Activated CD4-positive, alpha-beta T cell treated with anti-CD3 and anti-CD28 coated beads, Interleukin-2, amount 10 ng/mL, durations not matched to agents 24 days and 14 days (primary cell): Measurements from ENCODE around the gene THSD7A. TPM values are rescaled to one million over a fixed set of nuclear protein-coding genes. Genes with fewer than 3 reads are reported as not detected.

ENCODE experiments used
- DNase-seq: peaks from one replicate; pipeline ENCODE4 v3.0.0; 2022
- H3K27ac Mint-ChIP-seq: one replicate; pipeline ENCODE4 v1.8.0; 2022; ENCODE audit warnings: mild to moderate bottlenecking, mixed read lengths
- H3K27me3 Mint-ChIP-seq: one replicate; pipeline ENCODE4 v1.8.0; 2022; ENCODE audit warnings: mixed read lengths
- H3K36me3 Mint-ChIP-seq: one replicate; pipeline ENCODE4 v1.8.0; 2022; ENCODE audit warnings: low read depth, mild to moderate bottlenecking, mixed read lengths
- H3K4me1 Mint-ChIP-seq: one replicate; pipeline ENCODE4 v1.8.0; 2021; ENCODE audit warnings: mixed read lengths
- H3K4me3 Mint-ChIP-seq: one replicate; pipeline ENCODE4 v1.8.0; 2022; ENCODE audit warnings: mild to moderate bottlenecking, moderate library complexity, mixed read lengths
- H3K9me3 Mint-ChIP-seq: one replicate; pipeline ENCODE4 v1.8.0; 2021; ENCODE audit warnings: mixed read lengths
- intact Hi-C: fragments of 100-400 bp; cut with micrococcal nuclease; formaldehyde crosslinking; loops from one replicate; pipeline ENCODE4 v1.15.1; 2023
- total RNA-seq: library from RNA; stranded (reverse); gene quantifications from 2 replicates; pipeline ENCODE4 v1.2.3, GENCODE V29; 2022

Gene THSD7A
- total RNA-seq, 1 donor from 2014 or later, result not detected

DNA sequence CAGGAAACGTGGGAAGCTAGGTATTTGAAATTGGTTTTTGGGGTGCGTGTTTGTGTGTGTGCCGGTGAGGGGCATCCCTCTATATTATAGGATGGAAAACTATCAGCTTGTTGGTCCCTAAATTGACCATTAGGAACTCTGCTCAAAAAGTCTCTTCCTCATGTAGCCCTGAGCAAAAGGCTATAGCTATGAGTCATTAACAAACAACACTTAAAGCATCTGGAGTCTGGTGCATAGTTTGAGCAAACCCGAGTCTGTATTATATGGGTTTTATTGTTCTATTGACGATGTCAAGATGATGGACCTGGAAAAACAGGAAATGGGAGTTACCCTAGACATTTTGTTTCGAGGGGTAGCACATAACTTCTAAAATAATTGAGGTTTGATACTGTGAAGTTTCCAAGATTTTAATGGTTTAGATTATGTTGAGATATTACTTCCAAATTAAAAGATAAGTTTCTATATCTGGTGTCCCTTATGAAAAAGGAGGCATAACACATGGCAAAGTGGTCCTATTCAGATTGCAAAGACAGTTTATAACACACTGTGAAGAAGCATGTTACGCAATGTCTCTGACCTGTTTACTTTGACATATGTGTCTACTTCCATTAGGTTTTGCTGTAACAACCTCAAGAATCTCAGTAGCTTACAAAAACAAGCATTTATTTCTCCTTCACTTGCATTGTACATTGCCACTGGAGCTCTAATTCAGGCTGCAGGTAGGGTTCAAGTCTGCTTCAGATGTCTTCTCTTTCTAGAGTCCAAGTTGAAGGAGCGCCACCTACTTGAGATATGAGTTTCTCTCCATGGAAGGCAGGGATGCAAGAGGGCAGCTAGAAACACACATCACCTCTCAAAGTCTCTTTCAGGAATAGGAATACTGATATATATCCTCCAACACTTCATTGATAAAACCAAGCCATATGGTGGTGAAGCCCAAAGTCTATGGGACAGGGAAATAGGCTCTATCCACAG is 500.6 kb downstream of the THSD7A start:
- H3K4me3 Mint-ChIP-seq, result no peak overlapping the region
- no peak for DNase-seq
- H3K27me3 Mint-ChIP-seq, result no peaks in the 10 kb centered on the region
- H3K9me3 Mint-ChIP-seq, result no peaks in the 10 kb centered on the region
- no peak overlapping the region for H3K27ac Mint-ChIP-seq
- H3K36me3 Mint-ChIP-seq, result no peaks in the 10 kb centered on the region
- intact Hi-C loops, result no loop called here
- H3K4me1 Mint-ChIP-seq, result no peaks in the 10 kb centered on the region

DNA sequence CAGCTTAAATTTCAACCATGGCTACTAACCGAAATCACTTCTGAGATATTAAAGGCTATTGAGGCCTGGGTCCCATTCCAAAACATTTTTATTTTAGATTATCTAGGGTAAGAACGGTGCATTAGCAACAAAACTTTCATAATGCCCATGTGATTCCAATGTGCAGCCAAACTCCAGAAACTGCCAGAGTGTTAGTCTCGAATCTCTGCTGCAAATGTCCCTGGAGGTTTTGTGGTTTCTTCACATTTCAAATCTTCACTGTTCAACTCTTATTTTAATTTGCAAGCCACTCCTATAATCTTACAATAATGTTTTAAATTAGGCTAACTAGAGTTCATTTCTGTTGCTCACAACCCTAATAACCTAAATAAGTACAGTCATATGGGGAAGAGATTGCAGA is 501.3 kb downstream of the THSD7A start:
- H3K9me3 Mint-ChIP-seq, result no peaks in the 10 kb centered on the region

DNA sequence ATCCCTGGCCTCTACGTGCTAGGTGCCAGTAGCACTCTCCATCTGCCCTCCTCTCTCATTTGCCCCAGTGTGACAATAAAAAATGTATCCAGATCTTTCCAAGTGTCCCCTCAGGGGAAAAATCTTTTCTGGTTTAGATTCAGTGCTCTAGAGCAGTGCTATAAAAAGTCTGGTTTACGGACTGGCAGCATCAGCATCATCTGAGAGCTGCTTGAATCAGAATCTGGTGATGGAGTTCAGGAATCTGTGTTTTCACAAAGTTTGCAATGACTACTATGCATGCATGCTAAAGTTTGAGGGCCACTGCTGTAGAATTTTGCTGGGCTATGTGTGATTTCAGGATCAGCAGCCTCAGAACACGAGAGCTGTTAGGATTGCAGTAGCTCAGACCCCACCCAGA is 501.8 kb downstream of the THSD7A start:
- Mint-ChIP-seq H3K36me3 (no peaks in the 10 kb centered on the region), H3K27me3 (no peaks in the 10 kb centered on the region), H3K9me3 (no peaks in the 10 kb centered on the region), H3K27ac (no peak overlapping the region), H3K4me3 (no peak overlapping the region), H3K4me1 (no peaks in the 10 kb centered on the region)
- no peak for DNase-seq
- intact Hi-C loops, result no loop called here

More for the DNA sequence above, 501.3 kb downstream of the THSD7A start:
- intact Hi-C loops, result no loop called here
- Mint-ChIP-seq H3K27ac (no peak overlapping the region), H3K4me1 (no peaks in the 10 kb centered on the region), H3K36me3 (no peaks in the 10 kb centered on the region), H3K4me3 (no peak overlapping the region), H3K27me3 (no peaks in the 10 kb centered on the region)
- no peak for DNase-seq

DNA sequence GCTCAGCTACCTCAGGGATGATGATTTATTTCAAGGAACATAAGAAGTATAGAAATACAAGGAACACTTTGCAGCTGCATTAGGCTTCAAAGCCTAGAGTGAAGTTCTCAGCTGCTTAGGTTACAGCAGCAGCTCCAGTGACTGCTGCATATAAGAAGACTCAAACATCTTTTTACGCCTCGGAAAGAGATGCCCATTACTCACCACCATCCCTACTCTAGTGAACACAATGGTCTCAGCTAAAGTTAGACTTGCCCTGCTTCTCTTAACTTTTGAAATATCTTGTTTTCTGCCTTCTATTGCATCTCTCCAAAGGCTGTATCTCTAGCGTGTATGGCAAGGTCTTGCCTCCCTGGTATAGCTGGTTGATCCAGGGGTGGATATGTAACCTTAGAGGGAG is 502.4 kb downstream of the THSD7A start:
- intact Hi-C loops, result no loop called here
- no peaks in the 10 kb centered on the region for H3K27me3 Mint-ChIP-seq
- H3K9me3 Mint-ChIP-seq, result no peaks in the 10 kb centered on the region
- H3K36me3 Mint-ChIP-seq, result no peaks in the 10 kb centered on the region
- no peak overlapping the region for H3K4me3 Mint-ChIP-seq
- no peak for DNase-seq
- H3K4me1 Mint-ChIP-seq, result no peaks in the 10 kb centered on the region
- H3K27ac Mint-ChIP-seq, result no peak overlapping the region

DNA sequence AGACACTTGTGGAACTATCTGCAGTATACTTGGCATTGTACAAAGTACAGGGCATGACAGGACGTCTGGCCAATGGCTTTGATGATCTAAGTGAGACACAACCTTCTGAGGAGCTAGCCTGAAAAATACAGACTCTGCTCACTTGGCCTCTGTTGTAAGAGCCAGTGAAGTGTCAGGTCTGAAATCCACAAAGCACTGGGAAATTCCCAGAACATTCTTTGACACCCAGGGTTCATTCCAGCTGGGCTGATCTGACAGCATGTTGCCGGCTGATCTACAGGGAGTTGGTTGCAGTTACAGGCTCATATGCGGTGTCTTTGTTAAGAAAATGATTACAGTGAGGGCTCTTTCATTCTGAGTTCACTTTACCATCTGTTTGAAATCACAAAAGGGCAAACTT is 503.7 kb downstream of the THSD7A start:
- intact Hi-C loops, result no loop called here
- Mint-ChIP-seq H3K27me3 (no peaks in the 10 kb centered on the region), H3K4me3 (no peak overlapping the region), H3K4me1 (no peaks in the 10 kb centered on the region), H3K9me3 (no peaks in the 10 kb centered on the region), H3K27ac (no peak overlapping the region), H3K36me3 (no peaks in the 10 kb centered on the region)
- DNase-seq, result no peak

DNA sequence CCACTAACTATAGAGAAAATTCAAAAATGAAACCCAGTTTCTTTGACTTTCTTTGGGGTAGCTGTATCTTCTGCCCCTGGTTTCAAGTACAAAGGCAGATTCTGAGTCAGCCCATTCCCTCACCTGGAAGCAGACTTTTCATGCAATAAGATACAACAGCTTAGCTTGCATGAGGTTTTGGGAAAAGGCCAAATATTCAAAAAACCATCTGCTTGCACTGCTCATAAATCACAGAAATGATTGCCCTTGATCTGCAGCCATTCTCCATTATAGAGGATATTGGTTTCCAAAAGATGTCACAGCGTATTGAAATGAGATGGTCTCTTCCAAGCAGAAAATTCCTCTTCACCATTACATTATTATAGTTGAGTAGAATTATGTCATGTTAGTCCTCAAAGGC is 504.4 kb downstream of the THSD7A start:
- Mint-ChIP-seq H3K27ac (no peak overlapping the region), H3K9me3 (no peaks in the 10 kb centered on the region), H3K4me1 (no peaks in the 10 kb centered on the region), H3K36me3 (no peaks in the 10 kb centered on the region), H3K27me3 (no peaks in the 10 kb centered on the region), H3K4me3 (no peak overlapping the region)
- intact Hi-C loops, result no loop called here
- no peak for DNase-seq
